ENCODE results near the gene IFT122.

IFT122 gene

GRCh38 chr3:129559565-129560079, 119.6 kb downstream of the IFT122 start:
- FAIRE-seq, result no peak

- FAIRE-seq, result no peak
Measured at GRCh38 chr3:129560269-129560787, 120.3 kb downstream of the IFT122 start.

DNA sequence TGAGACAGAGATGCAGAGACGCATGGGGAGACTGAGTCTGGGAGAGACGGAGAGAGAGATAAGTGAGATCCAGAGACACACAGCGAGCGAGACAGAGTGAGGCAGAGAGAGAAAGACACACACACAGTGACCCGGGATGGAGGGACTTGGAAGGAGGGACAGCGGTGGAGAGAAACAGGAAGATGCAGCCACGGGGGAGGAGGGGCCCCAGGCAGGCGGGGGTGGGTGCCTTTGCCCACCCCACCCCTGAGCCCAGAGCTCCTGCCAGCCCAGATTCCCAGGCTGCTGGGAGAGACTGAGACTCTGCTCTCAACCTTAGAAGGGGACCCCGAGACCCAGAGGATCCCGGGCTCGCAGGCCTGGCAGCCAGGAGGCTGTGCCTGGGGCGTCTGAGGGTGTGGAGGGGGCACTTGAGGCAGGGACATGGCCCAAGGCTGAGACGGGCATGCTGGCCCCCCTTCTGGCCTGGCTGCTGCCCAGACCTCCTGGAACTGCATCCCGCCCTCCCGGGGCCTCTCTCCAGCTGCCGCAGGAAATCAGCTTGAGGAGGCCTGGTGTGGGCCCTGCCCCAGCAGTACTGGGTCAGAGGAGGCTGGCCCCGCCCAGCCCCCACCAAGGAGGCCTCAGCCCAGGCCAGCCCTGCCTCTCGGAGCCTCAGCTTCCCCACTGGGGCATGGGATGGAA, 121.0 kb downstream of the IFT122 start:
- no peak for FAIRE-seq

DNA sequence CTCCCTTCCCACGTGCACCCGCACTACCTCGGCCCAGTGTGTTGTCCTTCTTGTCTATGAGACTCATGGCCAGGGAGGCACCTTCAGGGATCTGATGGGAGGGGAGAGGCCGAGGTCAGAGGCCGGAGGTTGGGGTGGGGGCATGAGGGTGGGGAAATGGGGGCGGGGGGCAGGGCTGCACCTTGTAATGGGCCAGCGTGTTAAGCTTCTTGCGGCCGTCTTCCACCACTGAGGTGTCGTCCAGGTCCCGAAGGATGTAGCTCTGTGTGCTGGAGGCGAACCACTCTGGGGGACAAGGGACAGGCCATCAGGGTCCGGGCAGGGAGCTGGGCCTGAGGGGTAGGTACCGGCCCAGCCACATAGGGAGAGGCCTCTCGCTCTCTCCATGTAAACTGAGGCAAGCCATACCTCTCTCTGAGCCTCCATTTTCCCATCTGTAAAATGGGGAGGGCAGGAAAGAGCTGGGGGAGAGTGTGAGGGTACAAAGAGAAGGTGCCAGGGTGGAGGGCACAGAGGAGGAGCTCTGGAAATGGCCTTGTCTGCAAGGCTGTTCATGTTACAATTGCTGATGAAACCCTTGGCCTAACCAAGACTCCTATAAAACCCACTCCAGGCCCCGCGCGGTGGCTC, 121.7 kb downstream of the IFT122 start:
- no peak for FAIRE-seq

GRCh38 chr3:129562803-129563202, 122.8 kb downstream of the IFT122 start:
- no peak for FAIRE-seq

- FAIRE-seq, result no peak
Measured at GRCh38 chr3:129563332-129563731, 123.3 kb downstream of the IFT122 start.

GRCh38 chr3:129563850-129564535, 124.0 kb downstream of the IFT122 start:
- no peak for FAIRE-seq

GRCh38 chr3:129564981-129565644, 125.1 kb downstream of the IFT122 start:
- FAIRE-seq, result no peak

GRCh38 chr3:129565902-129566301, 125.9 kb downstream of the IFT122 start:
- FAIRE-seq, result no peak

DNA sequence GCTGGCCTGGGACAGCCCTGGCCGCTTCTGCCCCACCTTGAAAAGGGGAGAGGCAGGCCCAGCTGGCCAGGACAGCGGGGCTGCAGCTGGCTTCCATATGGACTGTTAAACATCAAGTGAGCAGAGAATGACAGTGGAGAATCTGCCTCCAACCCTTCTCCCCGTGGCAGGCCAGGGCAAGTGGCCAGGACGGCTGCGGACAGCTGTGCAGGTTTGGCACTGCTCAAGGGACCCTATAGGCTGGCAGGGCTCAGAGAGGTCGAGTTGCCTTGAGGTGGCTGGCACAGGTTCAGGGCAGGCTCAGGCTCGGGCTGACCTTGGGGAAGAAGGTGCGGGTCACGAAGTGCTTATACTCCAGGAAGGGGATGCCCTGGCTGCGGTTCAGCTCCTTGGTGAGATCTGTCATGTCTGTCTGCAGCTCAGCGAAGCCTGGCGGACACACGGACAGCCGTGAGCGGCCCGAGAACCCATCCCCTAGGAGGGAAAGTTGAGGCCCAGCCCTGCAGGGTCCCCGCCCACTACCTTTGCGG, 127.2 kb downstream of the IFT122 start:
- FAIRE-seq, result no peak

- no peak for FAIRE-seq
Measured at GRCh38 chr3:129567939-129568338, 127.9 kb downstream of the IFT122 start.

DNA sequence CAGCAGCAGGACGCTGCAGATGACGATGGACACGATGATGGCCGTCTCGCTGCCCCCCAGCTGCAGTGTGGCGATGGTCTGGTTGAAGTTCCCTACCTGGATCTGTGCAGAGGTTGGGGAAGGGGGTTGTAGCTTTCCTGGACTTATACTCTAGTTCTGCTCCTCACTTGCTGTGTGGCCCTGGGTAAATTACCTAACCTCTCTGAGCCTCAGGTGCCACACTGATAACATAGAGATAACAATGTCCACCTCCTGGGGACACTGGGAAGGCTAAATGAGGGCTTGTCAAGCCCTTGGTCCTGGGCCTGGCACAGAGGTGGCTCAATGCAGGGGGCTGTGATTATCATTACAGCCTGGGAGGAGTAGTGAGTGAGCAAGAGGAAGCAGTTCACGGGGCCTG, 129.8 kb downstream of the IFT122 start:
- no peak for FAIRE-seq
